WTC11 (cell line): ENCODE measurements around the gene GRIPAP1. TPM values are rescaled to one million over a fixed set of nuclear protein-coding genes. Genes with fewer than 3 reads are reported as not detected.

Experiments
- ATAC-seq: fragments of 200-7000 bp; cut with Tn5 transposase; 2 replicates; pipeline ENCODE4 v1.10.0; 2021; ENCODE audit warnings: mild to moderate bottlenecking, moderate library complexity
- CTCF ChIA-PET: fragments of 300-600 bp; sonication (Branson Sonifier 250); formaldehyde crosslinking; loops from one replicate; lab custom pipeline; 2021; ENCODE audit warnings: antibody characterized with exemption; lab: Charles Lee
- POLR2A ChIA-PET: fragments of 350-600 bp; sonication (Branson Sonifier 250); formaldehyde crosslinking; loops from one replicate; lab custom pipeline; 2021; ENCODE audit warnings: antibody characterized with exemption; lab: Charles Lee
- DNase-seq: peaks from one replicate; pipeline ENCODE4 v3.0.0; 2021; ENCODE audit warnings: low spot score
- H3K27ac Mint-ChIP-seq: 2 replicates; pipeline ENCODE4 v1.8.0; 2021; ENCODE audit warnings: mixed read lengths
- H3K27me3 Mint-ChIP-seq: 2 replicates; pipeline ENCODE4 v1.8.0; 2021; ENCODE audit warnings: low read depth, mild to moderate bottlenecking, moderate library complexity, mixed read lengths
- H3K36me3 Mint-ChIP-seq: 2 replicates; pipeline ENCODE4 v1.8.0; 2021; ENCODE audit warnings: mixed read lengths
- H3K4me1 Mint-ChIP-seq: 2 replicates; pipeline ENCODE4 v1.8.0; 2022; ENCODE audit warnings: mixed read lengths
- H3K4me3 Mint-ChIP-seq: 2 replicates; pipeline ENCODE4 v1.8.0; 2021; ENCODE audit warnings: mild to moderate bottlenecking, moderate library complexity, mixed read lengths
- H3K9me3 Mint-ChIP-seq: 2 replicates; pipeline ENCODE4 v1.8.0; 2021; ENCODE audit warnings: mixed read lengths
- ELF4 ChIP-seq: sonication (generic); formaldehyde crosslinking; IDR thresholded peaks from 2 replicates; pipeline ENCODE4 v1.8.1; 2022; ENCODE audit warnings: low read depth, mild to moderate bottlenecking, moderate library complexity, missing genetic modification reagents
- GRHL2 ChIP-seq: fragments of 250-450 bp; sonication (Bioruptor Pico); IDR thresholded peaks from 2 replicates; pipeline ENCODE4 v1.8.0; 2022; ENCODE audit warnings: mild to moderate bottlenecking, moderate library complexity; ENCODE audit not compliant: insufficient replicate concordance, severe bottlenecking
- HMGA2 ChIP-seq: fragments of 250-450 bp; sonication (Bioruptor Pico); IDR thresholded peaks from 2 replicates; pipeline ENCODE4 v1.4.0; 2021; ENCODE audit warnings: mild to moderate bottlenecking, moderate library complexity
- HMGXB4 ChIP-seq: sonication (generic); formaldehyde crosslinking; IDR thresholded peaks from 2 replicates; pipeline ENCODE4 v1.8.1; 2023; ENCODE audit warnings: mild to moderate bottlenecking, moderate library complexity, missing genetic modification reagents
- JAZF1 ChIP-seq: fragments of 250-450 bp; sonication (Bioruptor Pico); IDR thresholded peaks from 2 replicates; pipeline ENCODE4 v1.9.0; 2021; ENCODE audit warnings: moderate library complexity, mild to moderate bottlenecking, inconsistent platforms
- NR3C1 ChIP-seq: sonication (generic); formaldehyde crosslinking; conservative IDR thresholded peaks from 2 replicates; pipeline ENCODE4 v1.8.1; 2023; ENCODE audit warnings: low read depth, mild to moderate bottlenecking, missing genetic modification reagents
- PRRX2 ChIP-seq: fragments of 250-450 bp; sonication (Bioruptor Pico); IDR thresholded peaks from 2 replicates; pipeline ENCODE4 v1.8.0; 2021; ENCODE audit warnings: mild to moderate bottlenecking
- SMAD3 ChIP-seq: sonication (generic); formaldehyde crosslinking; IDR thresholded peaks from 2 replicates; pipeline ENCODE4 v1.8.0; 2022; ENCODE audit warnings: missing genetic modification reagents, mild to moderate bottlenecking, borderline replicate concordance
- SOX15 ChIP-seq: fragments of 250-450 bp; sonication (Bioruptor Pico); IDR thresholded peaks from 2 replicates; pipeline ENCODE4 v1.9.0; 2021; ENCODE audit warnings: mild to moderate bottlenecking
- ZBTB43 ChIP-seq: sonication (generic); formaldehyde crosslinking; IDR thresholded peaks from 2 replicates; pipeline ENCODE4 v1.8.1; 2023; ENCODE audit warnings: mild to moderate bottlenecking, missing genetic modification reagents
- ZNF232 ChIP-seq: sonication (generic); formaldehyde crosslinking; IDR thresholded peaks from 2 replicates; pipeline ENCODE4 v1.8.0; 2022; ENCODE audit warnings: mild to moderate bottlenecking, missing genetic modification reagents
- ZNF416 ChIP-seq: fragments of 250-450 bp; sonication (Bioruptor Pico); IDR thresholded peaks from 2 replicates; pipeline ENCODE4 v1.9.0; 2021; ENCODE audit warnings: mild to moderate bottlenecking, inconsistent platforms
- ZNF423 ChIP-seq: fragments of 250-450 bp; sonication (Bioruptor Pico); IDR thresholded peaks from 2 replicates; pipeline ENCODE4 v2.1.2; 2022; ENCODE audit warnings: mild to moderate bottlenecking, moderate library complexity
- ZNF425 ChIP-seq: fragments of 250-450 bp; sonication (Bioruptor Pico); conservative IDR thresholded peaks from 2 replicates; pipeline ENCODE4 v1.9.0; 2021; ENCODE audit warnings: mild to moderate bottlenecking
- ZNF532 ChIP-seq: fragments of 250-450 bp; sonication (Bioruptor Pico); IDR thresholded peaks from 2 replicates; pipeline ENCODE4 v1.9.0; 2021; ENCODE audit warnings: mild to moderate bottlenecking, borderline replicate concordance
- ZSCAN18 ChIP-seq: fragments of 250-450 bp; sonication (Bioruptor Pico); IDR thresholded peaks from 2 replicates; pipeline ENCODE4 v2.1.2; 2022; ENCODE audit warnings: mild to moderate bottlenecking, moderate library complexity
- total RNA-seq: library from RNA; stranded (reverse); gene quantifications from 3 replicates; pipeline ENCODE4 v1.2.3, GENCODE V29; 2021

The GRIPAP1 gene
- total RNA-seq, 1 experiment from 2014 or later: 70.7 TPM

GRCh38 chrX:48945517-48946348 lies 56.3 kb downstream of the GRIPAP1 start (continued):
- TF ChIP-seq ZNF425 (CRISPR knock-in tag): no peak

- H3K4me1 Mint-ChIP-seq: peaks cover 28% of the 10 kb centered on the region
- ChIA-PET CTCF (no interaction called here), POLR2A (interaction anchor here (0.6 kb wide), 1 partner anchor 16 kb away, joined by 4 read pairs; no protein-coding TSS in a partner anchor)
- no peak overlapping the region for H3K4me3 Mint-ChIP-seq
- peaks cover 14% of the 10 kb centered on the region for H3K36me3 Mint-ChIP-seq
- H3K9me3 Mint-ChIP-seq: no peaks in the 10 kb centered on the region
- H3K27me3 Mint-ChIP-seq: no peaks in the 10 kb centered on the region
- ATAC-seq (no peak), DNase-seq (no peak)
- TF ChIP-seq ZNF423 (no peak), SOX15 (no peak), ZNF532 (CRISPR knock-in tag) (no peak)
- H3K27ac Mint-ChIP-seq: peak overlapping the region; percentile 27; the same call in 1 of the 2 replicates
Measured at GRCh38 chrX:48942895-48943294, 59.2 kb downstream of the GRIPAP1 start.

GRCh38 chrX:48940404-48940955 lies 61.6 kb downstream of the GRIPAP1 start:
- Mint-ChIP-seq H3K9me3 (no peaks in the 10 kb centered on the region), H3K36me3 (peaks cover 14% of the 10 kb centered on the region), H3K27ac (no peak overlapping the region), H3K4me1 (peaks cover 42% of the 10 kb centered on the region), H3K4me3 (no peak overlapping the region), H3K27me3 (no peaks in the 10 kb centered on the region)
- ATAC-seq: no peak
- DNase-seq: no peak
- no peak for TF ChIP-seq ELF4 (CRISPR knock-in tag)
- no peak for TF ChIP-seq HMGA2 (CRISPR knock-in tag)
- TF ChIP-seq ZBTB43 (CRISPR knock-in tag): no peak
- CTCF ChIA-PET: interaction anchor here (0.7 kb wide), 1 partner anchor 26 kb away, joined by 3 read pairs; no protein-coding TSS in a partner anchor
- POLR2A ChIA-PET: no interaction called here

GRCh38 chrX:48939524-48940228 lies 62.4 kb downstream of the GRIPAP1 start:
- H3K4me3 Mint-ChIP-seq: no peak overlapping the region
- no peaks in the 10 kb centered on the region for H3K9me3 Mint-ChIP-seq
- peak overlapping the region; percentile 89 for H3K27ac Mint-ChIP-seq
- H3K36me3 Mint-ChIP-seq: peaks cover 21% of the 10 kb centered on the region
- no peak for ATAC-seq
- no peak for DNase-seq
- TF ChIP-seq HMGXB4 (CRISPR knock-in tag): no peak
- TF ChIP-seq ZNF416 (CRISPR knock-in tag): no peak
- no peak for TF ChIP-seq SMAD3 (CRISPR knock-in tag)
- TF ChIP-seq GRHL2 (CRISPR knock-in tag): no peak
- no peak for TF ChIP-seq JAZF1 (CRISPR knock-in tag)
- TF ChIP-seq ZSCAN18: no peak
- TF ChIP-seq PRRX2: no peak
- no peak for TF ChIP-seq ZNF232 (CRISPR knock-in tag)
- no peak for TF ChIP-seq NR3C1 (CRISPR knock-in tag)
- ChIA-PET CTCF (interaction anchor here (1.4 kb wide), 1 partner anchor 48 kb away, joined by 4 read pairs; no protein-coding TSS in a partner anchor), POLR2A (no interaction called here)
- H3K4me1 Mint-ChIP-seq: peaks cover 42% of the 10 kb centered on the region
- H3K27me3 Mint-ChIP-seq: no peaks in the 10 kb centered on the region
